Tibial artery (tissue), 4 donors: ENCODE results near the gene SLC6A19.

ENCODE experiments used
- DNase-seq, 2 donors: peaks; one replicate each; pipeline ENCODE4 v3.0.0-alpha.2; 2019
- H3K27ac ChIP-seq, 2 donors: fragments of 200-600 bp; sonication (generic) in 1 of 2; 1 replicate in 1 of 2; 2 replicates in 1 of 2; pipeline ENCODE4 v1.5.1; 2018 to 2019; ENCODE audit warnings: mild to moderate bottlenecking in 1 of 2
- H3K27me3 ChIP-seq, 2 donors: fragments of 200-600 bp; sonication (generic) in 1 of 2; one replicate each; pipeline versions ENCODE4 v1.5.1 to v1.6.0; 2016 to 2019
- H3K36me3 ChIP-seq, 3 donors: fragments of 200-600 bp; sonication (generic) in 2 of 3; one replicate each; pipeline ENCODE4 v1.5.1; 2016 to 2019; ENCODE audit warnings: mild to moderate bottlenecking in 2 of 3
- H3K4me1 ChIP-seq, 4 donors: fragments of 200-600 bp; sonication (generic) in 2 of 4; 1 replicate in 3 of 4; 2 replicates in 1 of 4; pipeline ENCODE4 v1.5.1; 2016 to 2019
- H3K4me3 ChIP-seq, 2 donors: fragments of 200-600 bp; sonication (generic) in 1 of 2; 1 replicate in 1 of 2; 2 replicates in 1 of 2; pipeline ENCODE4 v1.5.1; 2018 to 2019; ENCODE audit warnings: mild to moderate bottlenecking in 2 of 2
- H3K9me3 ChIP-seq, 3 donors: fragments of 200-600 bp; sonication (generic) in 1 of 3; one replicate each; pipeline ENCODE4 v1.5.1; 2016 to 2019
- CTCF ChIP-seq, 2 experiments: fragments of 200-600 bp in 1 of 2; fragments of 450-650 bp in 1 of 2; IDR thresholded peaks; one replicate each; pipeline ENCODE4 v1.5.1; 2017 to 2019; ENCODE audit warnings: antibody characterized with exemption in 2 of 2, mild to moderate bottlenecking in 1 of 2, moderate library complexity in 1 of 2
- intact Hi-C: fragments of 100-400 bp; cut with DNase I; formaldehyde crosslinking; loops from one replicate; pipeline ENCODE4 v1.15.0; 2023; ENCODE audit warnings: low total_unique reads

The SLC6A19 gene

GRCh38 chr5:1243487-1244130 lies 42.2 kb downstream of the SLC6A19 start:
- Histone ChIP-seq H3K27ac (no peak overlapping the region), H3K36me3 (no peaks in the 10 kb centered on the region), H3K9me3 (no peaks in the 10 kb centered on the region), H3K4me3 (no peak overlapping the region), H3K27me3 (peaks cover 0 to 56% of the 10 kb centered on the region in 2 donors), H3K4me1 (no peaks in the 10 kb centered on the region)
- intact Hi-C loops = no loop called here
- no peak for DNase-seq
- no peak for TF ChIP-seq CTCF (IDR thresholded peaks at IDR 0.05)

- intact Hi-C loops = no loop called here
- Histone ChIP-seq H3K36me3 (no peaks in the 10 kb centered on the region), H3K4me3 (no peak overlapping the region), H3K27ac (no peak overlapping the region), H3K4me1 (no peaks in the 10 kb centered on the region), H3K27me3 (peaks cover 0 to 59% of the 10 kb centered on the region in 2 donors), H3K9me3 (no peaks in the 10 kb centered on the region)
- DNase-seq = no peak
- TF ChIP-seq CTCF (IDR thresholded peaks at IDR 0.05) = no peak
Measured at GRCh38 chr5:1244255-1244654, 42.9 kb downstream of the SLC6A19 start.

- intact Hi-C loops = no loop called here
- Histone ChIP-seq H3K27me3 (peaks cover 0 to 59% of the 10 kb centered on the region in 2 donors), H3K4me1 (no peaks in the 10 kb centered on the region), H3K9me3 (no peaks in the 10 kb centered on the region), H3K36me3 (no peaks in the 10 kb centered on the region), H3K27ac (no peak overlapping the region), H3K4me3 (no peak overlapping the region)
- TF ChIP-seq CTCF (IDR thresholded peaks at IDR 0.05) = no peak
- DNase-seq = no peak
Measured at GRCh38 chr5:1244976-1245375, 43.6 kb downstream of the SLC6A19 start.

GRCh38 chr5:1245905-1246576 lies 44.6 kb downstream of the SLC6A19 start:
- TF ChIP-seq CTCF (IDR thresholded peaks at IDR 0.05) = no peak
- Histone ChIP-seq H3K27me3 (peaks cover 0 to 62% of the 10 kb centered on the region in 2 donors), H3K4me3 (no peak overlapping the region), H3K4me1 (no peaks in the 10 kb centered on the region), H3K9me3 (no peaks in the 10 kb centered on the region), H3K27ac (no peak overlapping the region), H3K36me3 (no peaks in the 10 kb centered on the region)
- intact Hi-C loops = no loop called here
- DNase-seq = no peak

GRCh38 chr5:1246711-1247431 lies 45.5 kb downstream of the SLC6A19 start:
- peaks cover 0 to 66% of the 10 kb centered on the region in 2 donors for H3K27me3 ChIP-seq
- H3K4me3 ChIP-seq = no peak overlapping the region
- DNase-seq = no peak
- no peaks in the 10 kb centered on the region for H3K9me3 ChIP-seq
- H3K27ac ChIP-seq = no peak overlapping the region
- no peaks in the 10 kb centered on the region for H3K4me1 ChIP-seq
- H3K36me3 ChIP-seq = no peaks in the 10 kb centered on the region
- TF ChIP-seq CTCF (IDR thresholded peaks at IDR 0.05) = no peak
- intact Hi-C loops = no loop called here
